Heart right ventricle (tissue), 16 donors: Measurements from ENCODE around the gene OAF. TPM values are rescaled to one million over a fixed set of nuclear protein-coding genes. Genes with fewer than 3 reads are reported as not detected.

Experiments
- ATAC-seq, 8 donors: fragments of 200-7000 bp; cut with Tn5 transposase; one replicate each; pipeline ENCODE4 v1.9.1; 2020; ENCODE audit warnings: mild to moderate bottlenecking in 8 of 8, moderate library complexity in 8 of 8, moderate number of reproducible peaks in 1 of 8
- DNase-seq, 2 donors: peaks; one replicate each; pipeline ENCODE4 v3.0.0-alpha.2; 2020
- H3K27ac ChIP-seq, 10 donors: fragments of 200-600 bp; sonication (generic) in 2 of 10; one replicate each; pipeline versions ENCODE4 v1.5.0 to v1.8.0; 2020 to 2022; ENCODE audit warnings: mild to moderate bottlenecking in 3 of 10
- H3K27me3 ChIP-seq, 7 donors: fragments of 200-600 bp; one replicate each; pipeline ENCODE4 v1.8.0; 2021 to 2022; ENCODE audit warnings: mild to moderate bottlenecking in 2 of 7
- H3K36me3 ChIP-seq, 9 donors: fragments of 200-600 bp; sonication (generic) in 1 of 9; one replicate each; pipeline versions ENCODE4 v1.5.0 to v1.8.0; 2020 to 2022; ENCODE audit warnings: mild to moderate bottlenecking in 2 of 9
- H3K4me1 ChIP-seq, 9 donors: fragments of 200-600 bp; sonication (generic) in 1 of 9; one replicate each; pipeline versions ENCODE4 v1.5.0 to v1.8.0; 2020 to 2022; ENCODE audit warnings: mild to moderate bottlenecking in 4 of 9
- H3K4me3 ChIP-seq, 10 donors: fragments of 200-600 bp; sonication (generic) in 2 of 10; one replicate each; pipeline versions ENCODE4 v1.5.0 to v1.8.0; 2020 to 2022; ENCODE audit warnings: mild to moderate bottlenecking in 7 of 10, moderate library complexity in 2 of 10
- H3K9me3 ChIP-seq, 11 donors: fragments of 200-600 bp in 10 of 11; sonication (generic) in 2 of 11; one replicate each; pipeline versions ENCODE4 v1.5.0 to v1.8.0; 2013 to 2022; ENCODE audit warnings: mild to moderate bottlenecking in 2 of 11, control low read depth in 1 of 11, moderate library complexity in 1 of 11
- CTCF ChIP-seq, 9 donors: fragments of 200-600 bp; sonication (generic) in 2 of 9; IDR thresholded peaks; one replicate each; pipeline versions ENCODE4 v1.5.0 to v1.8.0; 2021 to 2022; ENCODE audit warnings: antibody characterized with exemption in 9 of 9, mild to moderate bottlenecking in 5 of 9, moderate library complexity in 1 of 9
- WGBS, 2 donors: extraction: QIAGEN DNeasy Blood & Tissue Kit; methylation state at CpG; one replicate each; pipeline ENCODE4 v1.1.7; 2013; ENCODE audit warnings: inconsistent platforms in 1 of 2; 5-methylcytosine and 5-hydroxymethylcytosine counted together
- intact Hi-C, 10 donors: fragments of 100-400 bp; cut with DNase I; formaldehyde crosslinking; loops; one replicate each; pipeline versions ENCODE4 v1.11.1 to v1.14.2; 2022
- polyA plus RNA-seq, 2 donors: library from polyadenylated mRNA; stranded (reverse); fragments of 200-250 nt; gene quantifications; one replicate each; pipeline ENCODE4 v1.2.3, GENCODE V29; 2013
- total RNA-seq, 10 donors: library from RNA; stranded (reverse); fragmentation: NEBNext Ultra II Directional in 3 of 10; extraction: Animal tissue kit (Norgen Biotek cat#: 25700) in 3 of 10; gene quantifications; one replicate each; pipeline versions ENCODE4 v1.2.1 to v1.2.4, GENCODE V29; 2021 to 2023
- donor health status: Arrhythmogenic right ventricular cardiomyopathy.
- donor health status: ischemic (EF 13 %, LVEDD 7.1; RV severe dilation, severe dysfunction).
- donor health status: healthy with polysubstance abuse.
- donor health status: DM: no; HTN: yes; CAD: no.
- donor health status: DM: no; HTN: no; CAD: no.
- donor health status: ischemic (EF 25% LVEDD 6.9; RV normal size, moderate dysfunction).
- donor health status: ischemic (EF 25% LVEDD 5.7; RV mildly dilated, moderate dysfunction).
- donor health status: healthy.
- donor health status: DM: yes; HTN: yes; CAD: no.
- donor health status: Ischemic cardiomyopathy.
- donor health status: ischemic (EF 35%, LVEDD 5.7; RV mildly dilated, moderate dysfunction).
- donor health status: nonischemic (EF 11% LVEDD 7.7; RV severe dilation, severe dysfunction).
- donor health status: DM: yes; HTN: yes; CAD: no.
- donor health status: PGD.
- donor health status: ischemic (EF 29% LVEDD 5.4; RV normal size, mild dysfunction).
- donor health status: nonischemic (EF 23%, LVEDD 6.1; RV moderate dilation, normal function).

The OAF gene
- total and polyA plus RNA-seq, 12 donors = 8.4 to 41.6 (median 15.3) TPM

- Histone ChIP-seq H3K27me3 (peaks cover 0 to 99% (median 67%) of the 10 kb centered on the region in 7 donors), H3K27ac (peak overlapping the region in 7 of 10 donors; percentile 9 to 53 (median 37)), H3K36me3 (no peaks in the 10 kb centered on the region), H3K9me3 (peaks cover 0 to 17% (median 0%) of the 10 kb centered on the region in 11 donors), H3K4me1 (peaks cover 3 to 32% (median 17%) of the 10 kb centered on the region in 9 donors), H3K4me3 (peak overlapping the region; percentile 27 to 62 (median 56))
- ATAC-seq (peak; percentile 83 to 95 (median 92)), DNase-seq (peak; percentile 44 to 81)
- peak; percentile 80 to 97 (median 93) for TF ChIP-seq CTCF (IDR thresholded peaks at IDR 0.05)
- intact Hi-C loops = loop anchor here in 1 of 10 donors (2.0 kb wide), 1 partner anchor 134 kb away; no protein-coding TSS in a partner anchor
- WGBS, 2 donors = 1% methylated on average over 62 to 71 of the region's 71 CpGs
Measured at GRCh38 chr11:120168960-120169681, 41.7 kb upstream of the OAF start.

DNA sequence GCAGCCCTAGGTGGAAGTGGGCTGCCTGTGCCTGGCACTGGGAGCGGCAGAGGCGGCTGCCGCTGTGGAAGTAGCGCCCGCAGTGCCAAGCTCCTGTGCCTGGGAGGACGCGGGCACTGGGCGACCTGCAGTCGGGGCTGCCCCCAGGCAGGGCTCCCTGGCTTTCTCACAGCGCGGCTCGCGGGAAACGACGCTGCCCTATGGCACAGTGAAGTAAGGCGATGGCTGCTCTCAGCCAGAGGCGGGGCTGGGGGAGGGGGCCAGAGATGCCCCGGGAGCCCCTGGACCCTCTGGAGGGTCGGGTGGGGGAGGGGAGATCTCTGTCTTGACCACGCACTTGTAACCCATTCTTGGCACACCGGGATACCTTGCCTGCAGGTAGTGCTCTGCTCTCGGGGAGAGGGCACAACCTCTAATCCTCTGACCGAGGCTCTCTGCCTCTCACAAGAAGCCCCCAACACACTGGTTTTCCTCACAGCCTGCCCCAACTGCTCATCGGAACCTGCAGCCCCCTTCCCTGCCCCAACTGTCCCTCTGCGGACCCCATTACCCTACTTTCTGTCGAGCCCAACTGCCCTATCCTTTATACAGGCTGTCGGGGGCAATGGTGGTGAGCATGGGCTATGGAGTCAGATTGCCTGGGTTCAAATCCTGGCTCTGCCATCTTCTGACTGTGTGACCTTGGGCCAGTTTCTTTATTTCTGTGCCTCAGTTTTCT, 40.7 kb upstream of the OAF start:
- Histone ChIP-seq H3K4me3 (peak overlapping the region in 1 of 10 donors; percentile 28), H3K36me3 (no peaks in the 10 kb centered on the region), H3K27me3 (peaks cover 0 to 95% (median 61%) of the 10 kb centered on the region in 7 donors), H3K27ac (no peak overlapping the region), H3K4me1 (peaks cover 3 to 32% (median 17%) of the 10 kb centered on the region in 9 donors), H3K9me3 (peaks cover 0 to 10% (median 0%) of the 10 kb centered on the region in 11 donors)
- ATAC-seq (peak in 1 of 8 donors; percentile 14), DNase-seq (no peak)
- 47 to 60% methylated on average over 27 of the region's 27 CpGs for WGBS, 2 donors
- intact Hi-C loops = loop anchor here in 5 of 10 donors (2.0 to 5.0 kb wide), 5 partner anchors 42 to 133 kb away; partner anchors contain the start of gene OAF (in 1 of the 5)
- TF ChIP-seq CTCF (IDR thresholded peaks at IDR 0.05) = no peak

GRCh38 chr11:120170741-120171261, 40.0 kb upstream of the OAF start:
- no peak for TF ChIP-seq CTCF (IDR thresholded peaks at IDR 0.05)
- no peak for ATAC-seq
- WGBS, 2 donors = 88 to 92% methylated on average over 12 of the region's 12 CpGs
- Histone ChIP-seq H3K4me3 (no peak overlapping the region), H3K36me3 (no peaks in the 10 kb centered on the region), H3K27ac (no peak overlapping the region), H3K9me3 (peaks cover 0 to 5% (median 0%) of the 10 kb centered on the region in 11 donors), H3K27me3 (peaks cover 0 to 93% (median 56%) of the 10 kb centered on the region in 7 donors), H3K4me1 (peaks cover 3 to 32% (median 17%) of the 10 kb centered on the region in 9 donors)
- intact Hi-C loops = loop anchor here in 5 of 10 donors (5.0 kb wide), 4 partner anchors 42 to 132 kb away; partner anchors contain the start of gene OAF (in 1 of the 5)
- no peak for DNase-seq
